ENCODE results near the gene PGS1.

GRCh38 chr17:78431692-78431958, 53.2 kb downstream of the PGS1 start:
- no peak for TF ChIP-seq EZH2 (IDR thresholded peaks at IDR 0.05; ENCODE audit: borderline replicate concordance)
- TF ChIP-seq CTCF (IDR thresholded peaks at IDR 0.05; ENCODE audit: poor library complexity), result no peak
